Bronchial epithelial cell (primary cell): Measurements from ENCODE around the gene MYO1F. TPM values are rescaled to one million over a fixed set of nuclear protein-coding genes. Genes with fewer than 3 reads are reported as not detected.

ENCODE experiments used
- DNase-seq: peaks from one replicate; pipeline ENCODE4 v3.0.0-alpha.2; 2010; ENCODE audit warnings: low read depth
- FAIRE-seq: peaks from 2 replicates; lab custom pipeline; 2011; peaks lifted over from hg19 to GRCh38; lab: Jason Lieb, UNC
- H3K27me3 ChIP-seq: 2 replicates; pipeline ENCODE4 v1.5.1; 2011; ENCODE audit warnings: low read length; ENCODE audit not compliant: control insufficient read depth, insufficient read depth
- H3K36me3 ChIP-seq: 2 replicates; pipeline ENCODE4 v1.5.1; 2011; ENCODE audit warnings: low read length; ENCODE audit not compliant: control insufficient read depth, insufficient read depth
- H3K4me3 ChIP-seq: 2 replicates; pipeline ENCODE4 v1.5.1; 2011; ENCODE audit warnings: mild to moderate bottlenecking, low read depth, low read length, control low read depth
- CTCF ChIP-seq: IDR thresholded peaks from 2 replicates; pipeline ENCODE4 v1.5.1; 2011; ENCODE audit warnings: mild to moderate bottlenecking, moderate library complexity, low read length, control low read depth, inconsistent platforms; ENCODE audit not compliant: insufficient read depth, severe bottlenecking
- total RNA-seq: library from RNA; depleted of rRNA; stranded (reverse); fragments of >200 nt; gene quantifications from 2 replicates; pipeline ENCODE4 v1.2.1, GENCODE V29; 2014

Gene MYO1F
- total RNA-seq, 1 donor from 2014 or later, result not detected

GRCh38 chr19:8607386-8607785, 30.1 kb upstream of the MYO1F start:
- peaks cover 5% of the 10 kb centered on the region for H3K27me3 ChIP-seq
- TF ChIP-seq CTCF, result no peak
- FAIRE-seq (no peak), DNase-seq (no peak)
- no peaks in the 10 kb centered on the region for H3K36me3 ChIP-seq
- no peak overlapping the region for H3K4me3 ChIP-seq

DNA sequence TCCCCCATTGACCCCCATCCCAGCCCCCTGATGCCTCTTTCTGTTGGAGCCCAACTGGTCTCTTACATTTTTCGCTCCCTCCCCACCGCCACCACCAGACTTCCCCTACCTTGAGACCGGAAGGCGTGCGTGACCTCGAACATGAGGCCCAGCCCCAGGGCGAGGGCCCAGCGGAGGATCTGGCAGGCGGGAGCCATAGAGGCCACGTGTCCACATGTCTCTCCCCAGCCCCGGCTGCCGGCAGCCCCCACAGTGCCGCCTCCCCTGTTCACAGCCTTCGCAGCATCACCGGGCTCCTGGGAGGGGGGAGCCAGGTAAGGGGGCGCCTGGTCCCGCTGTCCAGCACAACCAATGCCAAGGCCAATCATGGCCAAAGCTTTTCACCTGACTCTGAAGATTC, 28.3 kb upstream of the MYO1F start:
- H3K4me3 ChIP-seq, result no peak overlapping the region
- FAIRE-seq (no peak), DNase-seq (no peak)
- H3K36me3 ChIP-seq, result no peaks in the 10 kb centered on the region
- peaks cover 5% of the 10 kb centered on the region for H3K27me3 ChIP-seq
- TF ChIP-seq CTCF, result no peak

DNA sequence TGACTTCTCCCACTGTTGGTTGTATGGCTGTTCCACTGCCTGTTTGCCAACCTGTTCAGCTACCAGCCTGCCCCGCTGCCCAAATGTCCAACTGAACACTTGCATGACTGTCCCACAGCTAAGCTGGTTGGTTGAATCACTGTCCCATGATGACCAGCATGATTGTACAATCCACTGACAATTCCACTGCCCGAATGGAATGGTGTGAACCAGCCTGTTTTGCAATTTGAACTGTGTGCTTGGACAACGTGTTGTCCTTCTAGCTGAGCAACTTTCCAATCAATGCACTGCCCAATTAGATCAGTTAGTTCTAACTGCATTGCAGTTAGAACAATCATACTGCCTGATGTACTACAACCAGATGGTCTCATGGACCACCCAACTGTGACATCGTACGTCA, 24.6 kb upstream of the MYO1F start:
- FAIRE-seq (peak; percentile 82), DNase-seq (no peak)
- no peak overlapping the region for H3K4me3 ChIP-seq
- no peaks in the 10 kb centered on the region for H3K36me3 ChIP-seq
- TF ChIP-seq CTCF, result no peak
- no peaks in the 10 kb centered on the region for H3K27me3 ChIP-seq

- H3K4me3 ChIP-seq, result no peak overlapping the region
- no peaks in the 10 kb centered on the region for H3K27me3 ChIP-seq
- DNase-seq (no peak), FAIRE-seq (no peak)
- no peaks in the 10 kb centered on the region for H3K36me3 ChIP-seq
- TF ChIP-seq CTCF, result no peak
Measured at GRCh38 chr19:8600816-8601215, 23.6 kb upstream of the MYO1F start.

DNA sequence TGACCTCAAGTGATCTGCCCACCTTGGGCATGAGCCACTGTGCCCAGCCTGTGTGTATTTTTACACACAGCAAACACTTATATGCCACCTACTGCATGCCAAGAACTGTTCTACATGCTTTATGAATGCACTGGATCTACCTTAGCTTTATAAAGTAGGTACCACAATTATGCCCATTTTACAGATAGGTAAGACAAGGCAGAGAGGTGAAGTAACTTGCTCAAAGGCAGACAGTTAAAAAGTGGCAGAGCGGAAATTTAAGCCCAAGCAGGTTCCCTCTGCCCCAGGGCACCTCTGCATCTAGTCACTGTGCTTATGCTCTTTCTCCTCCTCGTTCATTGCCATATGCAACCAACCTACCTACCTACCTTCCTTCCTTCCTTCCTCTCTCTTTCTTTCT, 22.8 kb upstream of the MYO1F start:
- no peaks in the 10 kb centered on the region for H3K36me3 ChIP-seq
- no peak for TF ChIP-seq CTCF
- FAIRE-seq (no peak), DNase-seq (no peak)
- H3K27me3 ChIP-seq, result no peaks in the 10 kb centered on the region
- H3K4me3 ChIP-seq, result no peak overlapping the region

DNA sequence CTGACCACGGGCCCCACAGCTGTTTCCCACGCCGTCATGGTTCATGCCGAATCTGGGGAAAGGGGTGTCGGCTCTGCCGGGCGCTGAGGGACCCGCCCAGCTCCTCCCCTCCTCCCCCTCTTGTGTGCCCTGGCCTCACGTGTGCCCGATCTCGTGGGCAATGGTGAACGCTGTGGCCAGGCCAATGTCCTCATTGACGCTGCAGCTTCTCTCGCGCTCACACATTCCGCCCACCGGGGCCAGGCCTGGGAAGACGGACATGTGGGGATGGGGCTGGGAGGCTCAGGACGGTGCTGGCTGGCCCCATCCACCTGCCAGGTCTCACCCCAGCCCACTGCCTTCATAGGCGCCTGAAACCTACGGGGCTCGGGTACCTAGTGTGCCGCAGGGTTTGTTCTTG, 18.9 kb upstream of the MYO1F start:
- no peak for DNase-seq
- no peaks in the 10 kb centered on the region for H3K27me3 ChIP-seq
- FAIRE-seq, result no peak
- no peak overlapping the region for H3K4me3 ChIP-seq
- H3K36me3 ChIP-seq, result no peaks in the 10 kb centered on the region
- no peak for TF ChIP-seq CTCF
